GM04504 (cell line): ENCODE measurements around the gene KIF19.

Experiments used
- DNase-seq: peaks from one replicate; pipeline ENCODE4 v3.0.0-alpha.2; 2012; ENCODE audit warnings: low read depth

KIF19 gene

DNA sequence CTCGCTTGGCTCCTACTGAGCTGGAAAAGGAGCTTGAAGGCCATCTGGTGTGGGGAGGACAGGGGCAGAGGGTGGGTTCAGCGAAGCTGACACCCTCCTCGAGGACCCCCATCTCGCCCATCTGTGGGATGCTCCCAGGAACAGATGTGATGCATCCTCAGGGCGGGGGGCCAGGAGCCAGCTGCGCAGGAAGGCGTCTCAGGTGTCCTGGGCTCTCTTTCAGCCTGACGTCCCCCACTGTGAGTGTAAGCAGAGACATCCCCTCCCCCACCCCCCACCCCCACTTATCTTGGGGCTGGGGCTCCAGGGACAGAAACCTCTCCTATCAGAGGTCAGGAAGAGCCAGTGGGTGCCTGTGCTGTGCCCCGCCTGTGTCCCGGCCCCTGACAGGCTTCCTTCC is 16.2 kb downstream of the KIF19 start:
- DNase-seq = no peak

DNA sequence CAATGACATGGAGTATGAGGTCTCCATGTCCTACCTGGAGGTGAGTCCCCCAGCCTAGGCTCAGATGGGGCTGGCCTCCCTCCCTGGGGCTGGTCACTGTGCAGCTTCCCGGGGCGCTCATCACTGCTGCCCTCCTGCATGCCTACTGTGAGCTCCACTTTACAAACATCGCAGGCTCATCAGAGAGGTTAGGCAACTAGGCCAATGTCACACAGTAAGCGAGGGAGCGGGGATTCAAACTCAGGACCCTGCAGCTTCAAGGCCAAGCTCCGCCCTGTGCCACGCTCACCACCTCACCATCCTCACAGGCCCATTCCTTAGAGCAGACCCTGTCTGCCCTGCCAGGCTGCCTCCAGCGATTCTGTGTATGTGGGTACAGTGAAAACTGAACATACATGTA is 17.1 kb downstream of the KIF19 start:
- no peak for DNase-seq

DNA sequence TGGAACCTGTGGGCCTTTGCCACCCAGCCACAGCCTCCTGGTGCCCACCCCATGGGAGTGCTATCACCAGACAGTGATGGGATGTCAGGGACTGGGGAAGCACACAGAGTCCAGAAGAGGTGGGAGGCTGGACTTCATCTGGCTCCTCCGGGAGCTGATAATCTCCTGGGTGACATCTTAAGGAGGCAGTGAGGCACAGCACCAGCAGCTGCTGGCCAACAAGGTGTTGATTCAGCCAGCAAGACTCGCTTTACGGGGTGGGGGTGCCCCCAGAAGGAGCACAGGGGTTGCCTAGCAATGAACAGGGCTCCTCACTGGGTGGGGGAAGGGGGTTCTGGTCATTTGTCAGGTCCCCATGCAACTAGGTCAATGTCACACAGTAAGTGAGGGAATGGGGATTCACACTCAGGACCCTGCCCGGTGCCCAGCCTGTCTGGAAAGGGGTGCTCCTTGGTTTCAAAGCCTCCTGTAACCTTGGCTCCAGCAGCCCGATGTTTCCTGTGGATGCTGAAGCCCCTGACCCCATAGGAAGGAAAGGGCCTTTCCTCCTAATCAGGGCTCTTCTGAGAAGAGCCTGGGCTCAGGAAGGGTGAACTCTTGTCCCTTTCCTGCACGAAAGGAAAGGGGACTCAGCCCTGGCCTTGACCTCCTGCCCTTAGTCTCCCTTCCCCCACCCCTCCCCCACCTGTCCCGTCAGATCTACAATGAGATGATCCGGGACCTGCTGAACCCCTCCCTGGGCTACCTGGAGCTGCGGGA is 17.7 kb downstream of the KIF19 start:
- DNase-seq = no peak

- DNase-seq = no peak
Measured at GRCh38 chr17:74344658-74345057, 18.6 kb downstream of the KIF19 start.

GRCh38 chr17:74345433-74346241 is 19.6 kb downstream of the KIF19 start:
- no peak for DNase-seq

DNA sequence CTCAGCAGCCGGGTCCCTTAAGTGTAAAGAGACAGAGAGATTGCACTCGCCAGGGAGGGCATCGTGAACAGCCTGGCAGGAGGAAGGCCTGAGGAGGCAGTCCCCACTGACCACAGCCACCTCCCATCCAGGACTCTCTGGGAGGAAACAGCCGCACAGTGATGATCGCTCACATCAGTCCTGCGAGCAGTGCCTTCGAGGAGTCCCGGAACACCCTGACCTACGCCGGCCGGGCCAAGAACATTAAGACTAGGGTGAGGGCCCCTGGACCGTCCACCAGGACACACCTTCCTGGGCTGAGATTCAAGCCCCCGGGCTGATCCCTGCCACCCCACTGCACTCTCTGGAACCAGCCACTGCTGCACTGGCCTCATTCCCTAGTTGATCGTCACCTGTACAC is 21.6 kb downstream of the KIF19 start:
- DNase-seq = no peak

- DNase-seq = no peak
Measured at GRCh38 chr17:74349120-74349519, 23.1 kb downstream of the KIF19 start.

- no peak for DNase-seq
Measured at GRCh38 chr17:74350486-74350885, 24.5 kb downstream of the KIF19 start.

- DNase-seq = no peak
Measured at GRCh38 chr17:74351552-74352210, 25.7 kb downstream of the KIF19 start.

DNA sequence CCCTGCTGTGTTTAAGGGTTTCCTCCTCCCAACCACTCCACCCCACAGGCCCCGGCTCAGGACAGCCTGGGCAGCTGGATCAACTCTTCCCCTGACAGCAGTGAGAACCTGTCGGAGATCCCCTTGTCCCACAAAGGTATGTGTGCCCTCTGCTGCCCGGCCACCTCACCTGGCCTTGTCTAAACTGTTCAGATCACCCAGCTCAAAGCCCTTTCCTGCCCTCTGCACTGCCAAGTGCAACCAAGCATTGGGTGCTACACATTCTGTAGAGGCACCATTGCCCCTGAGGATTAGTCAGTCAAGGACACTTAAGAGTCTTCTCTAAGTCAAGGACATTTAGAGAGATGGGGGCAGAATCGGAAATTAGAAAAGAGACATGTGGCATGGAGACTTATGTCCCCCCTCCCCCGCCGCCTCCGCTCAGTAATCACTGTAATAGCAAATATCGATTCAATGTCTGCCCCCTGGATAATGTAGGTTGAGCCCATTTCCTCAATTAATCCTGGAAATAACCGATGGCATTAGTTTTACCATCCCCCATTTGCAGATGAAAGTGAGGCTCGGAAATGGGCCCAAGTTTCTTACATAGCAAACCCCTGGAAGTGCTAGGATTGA is 27.5 kb downstream of the KIF19 start:
- no peak for DNase-seq

- DNase-seq = no peak
Measured at GRCh38 chr17:74354123-74354522, 28.1 kb downstream of the KIF19 start.

DNA sequence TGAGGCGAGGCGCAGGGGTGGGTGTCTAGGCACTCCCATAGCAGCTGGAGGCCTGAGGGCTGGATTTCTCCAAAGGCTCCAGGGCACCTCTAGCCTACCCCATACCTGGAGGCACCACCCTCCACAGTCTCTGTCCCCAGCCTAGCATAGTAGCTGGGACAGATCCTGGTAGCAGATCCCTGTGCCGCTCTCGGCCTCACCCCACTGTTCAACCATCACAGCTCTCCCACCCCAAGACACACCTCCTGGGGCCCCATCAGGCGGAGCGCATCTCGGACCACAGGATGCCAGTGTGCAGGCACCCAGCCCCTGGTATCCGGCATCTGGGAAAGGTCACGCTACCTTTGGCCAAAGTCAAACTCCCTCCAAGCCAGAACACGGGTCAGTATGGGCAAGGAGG is 28.5 kb downstream of the KIF19 start:
- DNase-seq = no peak

- no peak for DNase-seq
Measured at GRCh38 chr17:74355065-74355464, 29.0 kb downstream of the KIF19 start.

GRCh38 chr17:74356646-74357465 is 30.8 kb downstream of the KIF19 start:
- no peak for DNase-seq

DNA sequence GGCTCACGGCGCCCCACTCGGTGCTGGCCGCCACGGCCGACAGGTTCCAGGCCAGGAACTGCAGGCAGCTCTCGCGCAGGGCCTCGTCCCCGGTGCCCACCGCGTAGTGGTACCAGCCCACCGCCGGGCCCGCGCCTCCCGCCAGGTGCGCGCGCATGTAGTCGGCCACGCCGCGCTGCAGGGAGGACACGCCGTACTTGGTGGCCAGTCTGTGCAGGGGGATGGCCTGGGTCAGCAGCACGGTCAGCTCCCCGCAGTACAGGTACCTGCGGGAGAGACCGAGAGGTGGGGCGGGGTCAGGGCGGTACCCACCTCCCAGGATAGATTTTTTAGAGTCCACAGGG is 31.4 kb downstream of the KIF19 start:
- DNase-seq = no peak

DNA sequence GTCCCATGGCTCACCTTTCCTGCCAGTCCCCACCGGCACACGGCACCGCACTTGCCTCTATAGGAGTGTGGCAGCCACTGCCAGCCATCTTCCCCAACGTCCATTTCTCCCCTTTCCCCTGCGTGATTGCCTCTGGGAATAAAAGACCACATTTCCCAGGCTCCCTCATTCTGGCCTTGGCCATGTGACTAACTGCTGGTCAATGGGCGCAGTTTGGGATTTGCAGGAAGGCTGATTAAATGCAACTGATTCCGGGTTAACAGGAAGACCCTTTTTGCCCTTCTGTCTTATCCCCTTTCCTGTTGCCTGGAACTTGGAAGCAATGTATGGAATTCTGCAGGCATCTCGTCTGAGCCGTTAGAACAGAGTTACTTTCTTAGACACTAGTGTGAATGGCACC is 32.7 kb downstream of the KIF19 start:
- no peak for DNase-seq

GRCh38 chr17:74359916-74360315 is 33.9 kb downstream of the KIF19 start:
- DNase-seq = no peak

- no peak for DNase-seq
Measured at GRCh38 chr17:74360899-74361229, 34.8 kb downstream of the KIF19 start.

DNA sequence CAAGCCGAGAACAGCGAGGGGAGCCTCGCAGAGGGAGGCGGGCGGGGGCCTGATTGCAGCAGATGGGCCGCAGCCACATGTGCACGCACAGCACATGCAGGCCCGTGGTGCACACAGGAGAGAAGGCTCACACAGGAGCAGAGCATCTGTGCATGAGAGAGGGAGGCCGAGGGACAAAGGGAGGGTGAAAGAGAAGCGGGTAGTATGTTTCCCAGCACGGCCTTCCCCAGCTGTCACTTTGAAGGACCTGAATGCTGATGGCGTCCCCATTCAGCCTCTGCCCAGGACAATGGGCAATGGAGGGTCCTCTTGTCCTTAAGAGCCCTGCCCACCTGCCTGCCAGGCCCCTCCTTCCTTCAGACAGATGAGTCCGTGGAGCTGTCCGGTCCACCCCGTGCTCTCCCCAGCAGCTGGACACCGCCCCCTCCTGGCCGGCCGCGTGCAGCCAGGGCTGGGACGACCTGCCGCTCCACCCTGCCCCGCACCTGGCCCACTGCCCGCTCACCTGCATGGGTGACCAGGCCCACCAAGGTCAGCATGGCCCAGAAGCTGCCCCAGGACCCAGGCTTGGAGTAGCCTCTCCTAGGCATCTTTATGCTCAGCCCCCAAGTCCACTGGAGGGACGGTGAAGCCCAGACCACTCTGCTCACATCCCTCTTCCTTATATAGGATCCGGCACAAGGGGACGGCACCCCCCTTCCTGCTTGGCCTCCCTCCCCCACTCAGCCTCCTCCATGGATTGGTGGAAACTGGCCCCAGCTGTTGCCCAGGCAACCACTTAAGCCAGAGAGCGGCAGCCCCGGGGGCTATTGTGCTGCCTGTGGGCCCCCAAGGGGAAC is 35.4 kb downstream of the KIF19 start, which contains the start of gene BTBD17:
TSS of gene BTBD17 (minus strand) at position 639 of the 839 bp plus-strand sequence. CDS start at position 590, 49 bp downstream.
- DNase-seq = no peak

DNA sequence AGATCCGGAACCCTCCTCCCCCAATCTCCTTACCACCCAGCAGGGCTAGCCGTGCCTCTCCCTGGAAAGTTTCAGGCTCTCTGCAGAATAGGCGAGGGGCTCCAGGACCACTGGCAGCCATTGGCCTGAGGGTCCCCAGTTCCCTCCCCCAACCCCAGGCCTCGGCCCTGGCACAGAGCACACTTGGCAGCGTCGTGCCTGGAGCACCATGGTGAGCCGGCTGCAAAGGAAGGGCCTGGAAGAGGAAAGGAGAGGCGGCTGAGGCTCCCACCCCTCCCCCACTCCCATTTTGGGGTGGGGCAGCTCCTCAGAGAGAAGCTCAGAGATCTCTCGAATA is 36.0 kb downstream of the KIF19 start:
- DNase-seq = no peak
